ENCODE measurements around the gene GPR176. TPM values are rescaled to one million over a fixed set of nuclear protein-coding genes. Genes with fewer than 3 reads are reported as not detected.

The GPR176 gene
- total RNA-seq, 2 donors from 2014 or later: 0.82 to 2.2 TPM

DNA sequence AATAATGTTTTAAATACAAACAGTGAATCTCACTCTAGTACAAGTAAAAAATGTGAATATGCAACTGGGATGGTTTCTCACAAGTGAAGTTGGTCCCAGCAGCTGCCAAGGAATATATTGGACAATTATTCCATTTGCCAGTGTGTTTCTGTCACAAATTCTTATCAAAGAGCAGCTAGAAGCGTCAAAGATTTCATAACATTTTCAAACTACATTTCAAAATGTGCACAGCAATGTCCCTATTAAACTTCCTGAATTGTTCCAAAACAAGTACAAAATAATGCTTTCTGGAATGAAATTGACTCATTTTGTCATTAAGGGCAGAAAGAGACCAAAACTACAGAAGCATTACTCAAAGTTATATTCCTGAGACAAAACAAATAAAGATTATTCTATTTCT lies 38.3 kb downstream of the GPR176 start:
- Histone ChIP-seq H3K36me3 (no peaks in the 10 kb centered on the region), H3K9ac (ENCODE audit: low read depth in 2 of 2, low read length in 2 of 2) (no peak overlapping the region), H3K9me3 (no peaks in the 10 kb centered on the region), H3K4me1 (no peaks in the 10 kb centered on the region), H3K27me3 (no peaks in the 10 kb centered on the region), H3K27ac (no peak overlapping the region), H3K4me3 (no peak overlapping the region)
- intact Hi-C loops (cut with DNase I): no loop called here
- TF ChIP-seq, protein P1, sequence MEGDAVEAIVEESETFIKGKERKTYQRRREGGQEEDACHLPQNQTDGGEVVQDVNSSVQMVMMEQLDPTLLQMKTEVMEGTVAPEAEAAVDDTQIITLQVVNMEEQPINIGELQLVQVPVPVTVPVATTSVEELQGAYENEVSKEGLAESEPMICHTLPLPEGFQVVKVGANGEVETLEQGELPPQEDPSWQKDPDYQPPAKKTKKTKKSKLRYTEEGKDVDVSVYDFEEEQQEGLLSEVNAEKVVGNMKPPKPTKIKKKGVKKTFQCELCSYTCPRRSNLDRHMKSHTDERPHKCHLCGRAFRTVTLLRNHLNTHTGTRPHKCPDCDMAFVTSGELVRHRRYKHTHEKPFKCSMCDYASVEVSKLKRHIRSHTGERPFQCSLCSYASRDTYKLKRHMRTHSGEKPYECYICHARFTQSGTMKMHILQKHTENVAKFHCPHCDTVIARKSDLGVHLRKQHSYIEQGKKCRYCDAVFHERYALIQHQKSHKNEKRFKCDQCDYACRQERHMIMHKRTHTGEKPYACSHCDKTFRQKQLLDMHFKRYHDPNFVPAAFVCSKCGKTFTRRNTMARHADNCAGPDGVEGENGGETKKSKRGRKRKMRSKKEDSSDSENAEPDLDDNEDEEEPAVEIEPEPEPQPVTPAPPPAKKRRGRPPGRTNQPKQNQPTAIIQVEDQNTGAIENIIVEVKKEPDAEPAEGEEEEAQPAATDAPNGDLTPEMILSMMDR (IDR thresholded peaks at IDR 0.05): no peak
- no peak for DNase-seq

DNA sequence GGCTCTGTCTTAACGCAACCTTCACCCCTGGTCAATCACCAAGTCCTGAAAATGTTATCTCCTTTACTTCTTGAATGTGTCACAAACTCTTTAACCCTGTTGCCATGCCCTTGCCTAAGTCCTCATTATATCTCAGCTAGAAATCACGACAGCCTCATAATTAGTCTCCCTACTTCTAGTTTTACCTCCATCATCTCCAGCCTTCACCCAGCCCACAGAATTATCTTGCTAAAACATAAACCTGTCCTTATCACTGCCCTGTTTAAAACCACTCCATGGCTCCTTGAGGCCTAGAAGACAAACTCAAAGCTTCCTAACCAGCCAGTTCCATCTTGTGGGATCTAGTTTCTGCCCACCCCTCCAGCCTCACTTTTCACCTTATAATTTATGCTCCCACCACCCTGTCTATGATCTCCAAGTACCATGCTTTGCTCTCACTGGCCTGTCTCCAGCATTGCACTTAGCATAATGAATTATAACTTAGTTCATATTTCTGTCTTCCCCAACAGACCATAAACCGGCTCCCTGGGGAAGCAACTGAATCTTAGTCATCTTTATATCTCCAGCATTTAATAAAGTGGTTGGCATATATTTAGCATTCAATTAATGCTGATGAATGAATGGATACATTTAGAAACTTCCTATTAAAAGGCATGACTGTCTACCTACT lies 39.2 kb downstream of the GPR176 start:
- H3K9me3 ChIP-seq: no peaks in the 10 kb centered on the region
- H3K4me1 ChIP-seq: no peaks in the 10 kb centered on the region
- H3K9ac ChIP-seq (ENCODE audit: low read depth in 2 of 2, low read length in 2 of 2): no peak overlapping the region
- intact Hi-C loops (cut with DNase I): no loop called here
- no peak overlapping the region for H3K27ac ChIP-seq
- no peak for DNase-seq
- TF ChIP-seq, protein P1 (IDR thresholded peaks at IDR 0.05): no peak
- no peaks in the 10 kb centered on the region for H3K36me3 ChIP-seq
- H3K4me3 ChIP-seq: no peak overlapping the region
- no peaks in the 10 kb centered on the region for H3K27me3 ChIP-seq

DNA sequence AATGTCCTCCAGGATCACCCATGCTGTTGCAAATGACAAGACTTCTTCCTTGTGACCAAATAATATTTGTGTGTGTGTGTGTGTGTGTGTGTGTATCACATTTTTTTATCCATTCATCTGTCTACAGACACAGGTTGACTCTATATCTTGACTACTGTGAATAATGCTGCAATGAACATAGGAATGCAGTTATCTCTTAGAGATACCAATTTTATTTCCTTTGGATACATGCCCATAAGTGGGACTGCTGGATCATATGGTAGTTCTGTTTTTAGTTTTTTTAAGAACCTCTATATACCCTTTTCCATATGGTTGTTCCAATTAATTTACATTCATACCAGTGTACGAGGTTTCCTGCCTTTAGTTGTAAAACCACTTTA lies 41.7 kb downstream of the GPR176 start:
- Histone ChIP-seq H3K9me3 (no peaks in the 10 kb centered on the region), H3K27ac (no peak overlapping the region), H3K4me1 (no peaks in the 10 kb centered on the region), H3K27me3 (no peaks in the 10 kb centered on the region), H3K4me3 (no peak overlapping the region), H3K9ac (ENCODE audit: low read depth in 2 of 2, low read length in 2 of 2) (no peak overlapping the region), H3K36me3 (no peaks in the 10 kb centered on the region)
- TF ChIP-seq, protein P1 (IDR thresholded peaks at IDR 0.05): no peak
- no peak for DNase-seq
- intact Hi-C loops (cut with DNase I): loop anchor here (5.0 to 10.0 kb wide), 3 partner anchors 76 to 184 kb away; no protein-coding TSS in a partner anchor

DNA sequence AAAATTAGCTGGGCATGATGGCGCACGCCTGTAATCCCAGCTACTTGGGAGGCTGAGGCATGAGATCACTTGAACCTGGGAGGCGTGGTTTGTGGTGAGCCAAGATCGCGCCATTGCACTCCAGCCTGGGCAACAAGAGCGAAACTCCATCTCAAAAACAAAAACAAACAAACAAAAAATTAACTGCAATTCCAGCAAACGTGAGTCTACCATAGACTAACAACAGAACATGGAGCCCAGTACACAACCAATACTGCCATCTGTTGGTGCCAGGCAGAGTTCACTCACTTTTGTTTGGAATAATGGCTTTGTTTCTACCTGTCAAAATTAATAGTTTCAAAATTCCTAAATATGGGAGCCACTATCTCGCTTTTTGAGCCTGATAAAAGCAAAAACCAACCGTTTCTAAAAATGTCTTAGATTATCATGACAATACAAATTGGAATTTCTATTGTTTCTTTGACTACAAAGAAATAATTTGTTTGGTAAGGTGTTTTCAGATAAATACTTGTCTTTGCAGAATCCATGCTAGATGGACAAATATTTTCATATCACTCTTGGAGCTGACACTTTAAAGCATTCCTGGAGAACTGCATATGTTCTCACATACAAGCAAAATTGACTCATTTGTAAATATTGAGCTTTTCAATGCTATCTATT lies 45.0 kb downstream of the GPR176 start:
- Histone ChIP-seq H3K9ac (ENCODE audit: low read depth in 2 of 2, low read length in 2 of 2) (no peak overlapping the region), H3K4me3 (no peak overlapping the region), H3K9me3 (no peaks in the 10 kb centered on the region), H3K27ac (no peak overlapping the region), H3K27me3 (no peaks in the 10 kb centered on the region), H3K36me3 (no peaks in the 10 kb centered on the region), H3K4me1 (no peaks in the 10 kb centered on the region)
- intact Hi-C loops (cut with DNase I): loop anchor here (5.0 to 10.0 kb wide), 4 partner anchors 73 to 1163 kb away; no protein-coding TSS in a partner anchor
- DNase-seq: peak; percentile 43
- TF ChIP-seq, protein P1 (IDR thresholded peaks at IDR 0.05): peak; percentile 49

DNA sequence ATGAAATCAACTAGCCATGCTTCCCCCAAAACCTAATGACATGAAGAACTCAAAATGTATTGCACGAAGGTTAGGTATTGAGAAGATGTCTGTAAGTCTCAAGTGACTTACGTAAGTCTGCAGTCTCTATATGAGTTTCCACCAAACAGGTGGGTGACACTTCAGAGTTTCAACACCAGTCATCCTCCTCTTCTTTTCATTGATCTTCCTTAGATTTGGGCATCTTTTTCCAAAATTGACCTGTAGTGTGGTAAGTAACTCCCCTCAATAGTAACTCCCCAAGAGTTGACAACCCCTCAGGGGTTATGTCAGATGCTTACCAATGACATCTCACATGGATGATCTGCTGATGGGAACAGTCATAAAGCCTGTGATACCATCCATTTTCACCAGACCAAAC lies 46.1 kb downstream of the GPR176 start:
- Histone ChIP-seq H3K27ac (no peak overlapping the region), H3K9ac (ENCODE audit: low read depth in 2 of 2, low read length in 2 of 2) (no peak overlapping the region), H3K36me3 (no peaks in the 10 kb centered on the region), H3K4me1 (no peaks in the 10 kb centered on the region), H3K27me3 (no peaks in the 10 kb centered on the region), H3K9me3 (no peaks in the 10 kb centered on the region), H3K4me3 (no peak overlapping the region)
- intact Hi-C loops (cut with DNase I): loop anchor here (5.0 to 10.0 kb wide), 2 partner anchors 179 to 1162 kb away; no protein-coding TSS in a partner anchor
- TF ChIP-seq, protein P1 (IDR thresholded peaks at IDR 0.05): no peak
- DNase-seq: no peak

Data from colonic mucosa (tissue), 4 donors.